GM20000 (cell line): ENCODE measurements around the gene TGFBI.

ENCODE experiments used
- DNase-seq: peaks from one replicate; pipeline ENCODE4 v3.0.0; 2012; ENCODE audit warnings: low spot score
- TF ChIP-seq, protein P1 (sequence below): IDR thresholded peaks from 2 replicates; pipeline ENCODE4 v1.5.1; 2012; ENCODE audit warnings: mild to moderate bottlenecking, control low read depth; ENCODE audit errors: extremely low read depth, missing control alignments

The TGFBI gene

DNA sequence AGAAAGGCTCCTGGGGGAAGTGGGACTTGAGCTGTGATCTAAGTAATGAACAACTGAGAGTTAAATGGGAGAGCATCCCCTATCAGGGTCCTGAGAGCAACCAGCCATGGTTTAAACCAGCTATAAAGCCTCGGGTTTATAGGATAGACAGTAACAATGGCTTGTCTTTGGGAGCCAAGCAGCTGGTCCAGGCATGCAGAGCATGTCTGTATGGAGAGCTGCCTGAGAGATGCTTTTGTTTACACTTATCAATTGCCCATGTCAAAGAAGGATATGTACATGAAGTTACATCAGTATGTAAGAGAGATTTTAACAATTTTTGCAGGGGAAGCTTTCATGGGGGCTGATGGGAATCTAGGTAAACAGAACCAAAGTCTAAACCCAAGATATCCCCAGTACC, 4.4 kb downstream of the TGFBI start:
- TF ChIP-seq, protein P1, sequence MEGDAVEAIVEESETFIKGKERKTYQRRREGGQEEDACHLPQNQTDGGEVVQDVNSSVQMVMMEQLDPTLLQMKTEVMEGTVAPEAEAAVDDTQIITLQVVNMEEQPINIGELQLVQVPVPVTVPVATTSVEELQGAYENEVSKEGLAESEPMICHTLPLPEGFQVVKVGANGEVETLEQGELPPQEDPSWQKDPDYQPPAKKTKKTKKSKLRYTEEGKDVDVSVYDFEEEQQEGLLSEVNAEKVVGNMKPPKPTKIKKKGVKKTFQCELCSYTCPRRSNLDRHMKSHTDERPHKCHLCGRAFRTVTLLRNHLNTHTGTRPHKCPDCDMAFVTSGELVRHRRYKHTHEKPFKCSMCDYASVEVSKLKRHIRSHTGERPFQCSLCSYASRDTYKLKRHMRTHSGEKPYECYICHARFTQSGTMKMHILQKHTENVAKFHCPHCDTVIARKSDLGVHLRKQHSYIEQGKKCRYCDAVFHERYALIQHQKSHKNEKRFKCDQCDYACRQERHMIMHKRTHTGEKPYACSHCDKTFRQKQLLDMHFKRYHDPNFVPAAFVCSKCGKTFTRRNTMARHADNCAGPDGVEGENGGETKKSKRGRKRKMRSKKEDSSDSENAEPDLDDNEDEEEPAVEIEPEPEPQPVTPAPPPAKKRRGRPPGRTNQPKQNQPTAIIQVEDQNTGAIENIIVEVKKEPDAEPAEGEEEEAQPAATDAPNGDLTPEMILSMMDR = no peak
- no peak for DNase-seq

DNA sequence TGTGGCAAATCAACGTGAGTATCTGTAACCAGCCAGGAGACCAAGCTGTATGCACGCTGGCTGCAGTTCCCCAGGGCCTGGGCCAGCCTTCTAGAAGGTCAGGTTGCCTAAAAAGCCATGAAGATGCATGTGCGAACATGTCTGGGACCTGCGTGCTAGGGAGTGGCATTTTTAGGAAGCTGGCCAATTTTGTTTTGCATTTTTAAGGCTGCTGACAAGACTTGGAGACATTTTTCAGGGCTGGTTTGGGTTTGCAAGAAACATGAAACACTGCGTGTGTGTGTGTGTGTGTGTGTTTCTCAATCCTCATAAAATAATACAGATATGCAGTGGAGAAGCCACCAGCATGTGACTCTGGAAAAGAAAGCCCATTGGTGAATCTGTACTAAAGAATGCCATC, 5.1 kb downstream of the TGFBI start:
- DNase-seq = no peak
- TF ChIP-seq, protein P1 = no peak

DNA sequence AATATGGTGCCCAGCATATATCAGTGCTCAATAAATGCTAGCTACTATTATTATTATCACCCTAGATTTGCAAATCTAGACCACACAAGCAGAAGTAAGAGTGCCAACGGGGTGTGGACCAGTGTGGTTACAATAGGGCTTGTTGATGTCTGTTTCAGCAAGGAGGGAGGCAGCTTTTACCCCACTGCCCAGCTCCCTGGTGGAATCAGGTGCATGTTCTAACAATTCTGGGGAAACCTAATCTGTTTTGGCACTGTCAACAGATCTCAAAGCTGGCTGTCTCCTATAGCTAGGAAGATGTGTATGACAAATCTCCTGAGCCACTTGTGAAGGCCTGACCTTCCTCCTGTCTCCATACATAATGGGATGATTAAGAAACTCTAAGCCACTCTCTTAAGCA, 5.7 kb downstream of the TGFBI start:
- TF ChIP-seq, protein P1 = no peak
- DNase-seq = no peak

DNA sequence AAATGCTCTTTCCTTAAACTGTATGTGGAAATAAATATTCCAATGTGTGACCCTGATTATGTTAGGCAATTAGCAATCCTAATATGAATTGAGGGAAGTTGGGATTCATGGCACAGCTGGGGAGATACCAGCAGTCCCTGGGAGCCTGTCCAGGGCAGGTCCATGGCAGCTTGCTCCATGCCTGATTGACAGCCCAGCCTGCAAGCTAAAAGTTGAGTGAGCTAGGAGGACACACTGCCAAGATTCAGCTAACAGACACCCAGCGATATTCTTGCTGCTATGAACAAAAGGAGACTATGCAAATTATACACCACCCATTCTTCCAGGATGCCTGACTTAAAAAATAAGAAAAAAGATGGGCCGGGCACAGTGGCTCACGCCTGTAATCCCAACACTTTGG, 6.2 kb downstream of the TGFBI start:
- TF ChIP-seq, protein P1 = no peak
- no peak for DNase-seq

DNA sequence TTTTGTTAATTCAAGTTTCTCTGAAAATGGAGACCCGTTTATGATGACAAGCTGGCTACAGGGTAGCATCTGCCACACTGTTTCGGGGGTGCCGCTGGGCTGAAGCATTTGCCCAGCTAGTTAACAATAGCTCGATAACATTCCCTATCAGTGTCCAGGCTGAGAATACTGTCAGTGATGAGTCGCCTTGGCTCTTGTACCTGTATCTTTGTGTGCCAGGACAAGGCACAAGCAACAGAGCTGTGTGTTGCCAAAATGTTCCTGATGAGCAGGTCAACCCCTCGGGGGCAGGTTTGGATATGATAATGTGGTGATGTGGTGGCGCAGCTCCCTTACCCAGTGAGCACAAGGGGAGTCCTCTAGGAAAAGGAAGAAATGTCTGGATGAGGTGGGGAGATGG, 7.0 kb downstream of the TGFBI start:
- no peak for DNase-seq
- TF ChIP-seq, protein P1 = no peak

DNA sequence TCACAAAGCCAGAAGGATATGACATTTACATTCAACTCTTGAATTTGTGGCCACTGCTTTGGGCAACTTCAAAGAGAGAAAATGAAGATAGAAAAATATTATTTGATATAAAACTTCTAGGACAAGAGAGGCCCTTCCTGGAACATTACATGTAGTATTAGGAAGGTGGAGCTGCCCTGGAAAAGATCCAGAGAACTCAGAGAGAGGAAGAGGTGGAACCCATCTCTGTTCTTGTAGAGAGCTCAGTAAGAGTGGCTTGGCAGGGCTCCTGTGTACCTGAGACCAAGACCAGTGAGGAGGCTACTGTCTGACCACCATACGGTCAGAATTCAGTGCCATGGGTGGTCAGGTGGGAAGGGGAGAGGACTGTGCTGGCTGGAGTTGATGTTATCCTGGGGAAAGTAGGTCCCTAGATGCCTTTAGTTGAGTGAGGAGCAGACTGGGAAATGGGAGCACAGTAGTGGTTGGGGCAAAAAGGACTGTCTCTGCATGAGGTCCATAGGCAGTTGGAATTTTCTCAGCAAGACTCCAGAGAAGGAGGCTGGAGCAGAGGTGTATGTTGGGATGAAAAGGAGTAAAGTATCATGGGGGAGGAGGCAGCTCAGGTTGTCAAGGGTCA, 7.6 kb downstream of the TGFBI start:
- no peak for DNase-seq
- TF ChIP-seq, protein P1 = no peak

DNA sequence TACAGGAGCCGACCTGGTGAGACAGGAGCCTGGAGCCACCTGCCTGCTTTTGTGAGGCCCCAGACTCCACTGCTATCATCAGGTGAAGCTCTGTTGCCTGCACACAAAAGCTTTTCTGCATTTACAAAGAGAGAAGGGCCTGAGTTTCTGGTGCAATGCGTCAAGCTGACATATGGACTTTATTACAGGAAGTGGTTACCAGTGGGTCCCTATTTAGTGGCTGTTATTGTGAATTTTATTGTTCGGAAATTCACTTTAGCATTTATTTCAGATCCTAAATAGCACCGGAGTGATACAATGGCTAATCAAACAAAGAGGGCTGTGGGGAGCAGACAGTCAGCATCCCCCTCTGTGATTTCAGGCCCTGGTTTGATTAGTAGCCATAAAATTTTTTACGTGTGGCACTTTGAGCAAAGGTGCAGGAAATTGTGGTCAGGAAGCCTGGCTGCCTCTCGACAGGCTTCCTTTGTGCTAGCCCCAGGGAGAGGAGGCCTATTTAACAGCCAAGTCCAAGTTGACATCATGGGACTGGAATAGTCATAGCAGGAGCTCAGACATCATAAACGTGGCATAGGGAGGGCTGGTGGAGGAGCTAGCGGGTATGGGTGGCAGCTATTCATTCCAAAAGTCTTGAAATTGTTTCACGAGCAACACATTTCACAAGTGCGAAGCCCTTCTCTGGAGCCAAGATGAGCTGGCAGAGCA, 8.4 kb downstream of the TGFBI start:
- no peak for DNase-seq
- TF ChIP-seq, protein P1 = no peak
